ENCODE data around the gene AIFM2. TPM values are rescaled to one million over a fixed set of nuclear protein-coding genes. Genes with fewer than 3 reads are reported as not detected.

AIFM2 gene
- total RNA-seq, 4 donors from 2014 or later: 11.8 to 23.3 (median 16.9) TPM

DNA sequence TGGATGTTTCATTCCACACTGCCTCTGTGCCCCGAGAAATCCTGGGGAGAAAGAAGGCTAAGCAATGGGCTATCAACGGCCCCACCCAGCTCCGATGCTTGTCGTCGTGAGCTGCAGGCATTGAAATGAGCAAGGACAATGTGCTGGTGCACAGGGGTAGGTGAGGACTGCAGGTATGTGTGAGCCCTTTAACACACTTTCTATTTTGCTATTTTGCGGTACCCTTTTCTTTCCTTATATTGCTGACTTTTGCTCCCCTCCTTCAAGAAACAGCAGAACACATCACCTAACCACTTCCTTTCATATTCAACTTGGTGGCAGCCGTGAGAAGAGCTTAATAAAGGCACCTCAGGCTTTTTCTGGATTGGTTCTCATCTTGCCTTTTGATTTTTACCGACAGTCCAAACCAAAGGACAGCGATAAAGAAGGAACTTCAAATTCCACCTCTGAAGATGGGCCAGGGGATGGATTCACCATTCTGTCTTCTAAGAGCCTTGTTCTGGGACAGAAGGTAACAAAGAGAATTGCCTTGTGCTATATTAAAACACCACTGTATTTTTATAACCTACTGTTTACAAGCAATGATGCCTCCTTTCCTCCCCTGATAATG is 39.2 kb downstream of the AIFM2 start:
- Histone ChIP-seq H3K4me3 (no peak overlapping the region), H3K27ac (no peak overlapping the region), H3K36me3 (peaks cover 0 to 75% of the 10 kb centered on the region in 2 donors), H3K27me3 (no peaks in the 10 kb centered on the region), H3K4me1 (no peaks in the 10 kb centered on the region), H3K9me3 (no peaks in the 10 kb centered on the region)
- ATAC-seq: no peak
- TF ChIP-seq EP300 (IDR thresholded peaks at IDR 0.05) (no peak), POLR2A (IDR thresholded peaks at IDR 0.05) (no peak), POLR2AphosphoS5 (IDR thresholded peaks at IDR 0.05) (no peak)
- TF ChIP-seq, protein P1, sequence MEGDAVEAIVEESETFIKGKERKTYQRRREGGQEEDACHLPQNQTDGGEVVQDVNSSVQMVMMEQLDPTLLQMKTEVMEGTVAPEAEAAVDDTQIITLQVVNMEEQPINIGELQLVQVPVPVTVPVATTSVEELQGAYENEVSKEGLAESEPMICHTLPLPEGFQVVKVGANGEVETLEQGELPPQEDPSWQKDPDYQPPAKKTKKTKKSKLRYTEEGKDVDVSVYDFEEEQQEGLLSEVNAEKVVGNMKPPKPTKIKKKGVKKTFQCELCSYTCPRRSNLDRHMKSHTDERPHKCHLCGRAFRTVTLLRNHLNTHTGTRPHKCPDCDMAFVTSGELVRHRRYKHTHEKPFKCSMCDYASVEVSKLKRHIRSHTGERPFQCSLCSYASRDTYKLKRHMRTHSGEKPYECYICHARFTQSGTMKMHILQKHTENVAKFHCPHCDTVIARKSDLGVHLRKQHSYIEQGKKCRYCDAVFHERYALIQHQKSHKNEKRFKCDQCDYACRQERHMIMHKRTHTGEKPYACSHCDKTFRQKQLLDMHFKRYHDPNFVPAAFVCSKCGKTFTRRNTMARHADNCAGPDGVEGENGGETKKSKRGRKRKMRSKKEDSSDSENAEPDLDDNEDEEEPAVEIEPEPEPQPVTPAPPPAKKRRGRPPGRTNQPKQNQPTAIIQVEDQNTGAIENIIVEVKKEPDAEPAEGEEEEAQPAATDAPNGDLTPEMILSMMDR (IDR thresholded peaks at IDR 0.05): no peak
- 86 to 94% methylated on average over 4 to 9 of the region's 9 CpGs for WGBS, 2 donors (ENCODE audit: low coverage in 1 of 2)

DNA sequence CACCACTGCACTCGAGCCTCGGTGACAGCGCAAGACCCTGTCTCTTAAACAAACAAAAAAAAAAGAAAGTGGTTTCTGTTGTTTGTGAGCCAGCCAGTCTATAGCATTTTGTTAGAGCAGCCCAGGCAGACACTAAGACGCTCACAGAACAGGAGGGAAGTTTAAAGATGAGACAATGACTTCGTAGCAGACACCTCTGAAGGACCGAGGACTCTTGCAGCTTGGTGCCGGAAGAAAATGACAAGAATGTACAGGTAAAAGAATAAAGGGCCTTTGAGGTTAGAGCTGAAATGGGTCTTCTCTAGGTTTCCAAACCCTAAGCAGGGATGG is 40.3 kb downstream of the AIFM2 start:
- H3K4me1 ChIP-seq: no peaks in the 10 kb centered on the region
- no peak for ATAC-seq
- no peaks in the 10 kb centered on the region for H3K9me3 ChIP-seq
- 95 to 96% methylated on average over 6 to 7 of the region's 7 CpGs for WGBS, 2 donors (ENCODE audit: low coverage in 1 of 2)
- no peak overlapping the region for H3K27ac ChIP-seq
- H3K36me3 ChIP-seq: peaks cover 0 to 64% of the 10 kb centered on the region in 2 donors
- H3K27me3 ChIP-seq: no peaks in the 10 kb centered on the region
- TF ChIP-seq POLR2A (IDR thresholded peaks at IDR 0.05) (no peak), EP300 (IDR thresholded peaks at IDR 0.05) (no peak), POLR2AphosphoS5 (IDR thresholded peaks at IDR 0.05) (no peak)
- TF ChIP-seq, protein P1 (IDR thresholded peaks at IDR 0.05): no peak
- no peak overlapping the region for H3K4me3 ChIP-seq

DNA sequence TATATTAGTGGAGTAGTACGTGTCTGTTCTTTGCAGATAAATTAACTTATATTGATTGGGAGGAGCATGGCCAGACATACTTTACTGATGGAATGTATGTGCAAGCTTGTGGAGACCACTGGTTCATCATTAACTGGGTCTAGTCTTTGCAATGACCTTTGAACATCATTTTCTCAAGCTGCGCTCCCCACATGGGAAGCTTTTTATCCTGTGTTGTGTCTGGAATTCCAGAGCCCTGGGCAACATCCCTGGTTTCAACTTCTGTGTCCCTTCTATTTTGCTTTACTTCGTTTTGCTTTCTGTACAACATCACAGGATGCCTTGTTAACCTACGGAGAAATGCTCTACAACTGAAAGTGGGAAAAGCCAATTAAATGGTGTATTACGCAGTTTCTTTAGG is 41.7 kb downstream of the AIFM2 start:
- H3K4me3 ChIP-seq: no peak overlapping the region
- 97 to 100% methylated on average over 1 to 5 of the region's 5 CpGs for WGBS, 2 donors (ENCODE audit: low coverage in 1 of 2)
- no peaks in the 10 kb centered on the region for H3K4me1 ChIP-seq
- TF ChIP-seq POLR2AphosphoS5 (IDR thresholded peaks at IDR 0.05) (no peak), EP300 (IDR thresholded peaks at IDR 0.05) (no peak), POLR2A (IDR thresholded peaks at IDR 0.05) (no peak)
- TF ChIP-seq, protein P1 (IDR thresholded peaks at IDR 0.05): no peak
- H3K9me3 ChIP-seq: no peaks in the 10 kb centered on the region
- no peak for ATAC-seq
- no peaks in the 10 kb centered on the region for H3K27me3 ChIP-seq
- peaks cover 0 to 51% of the 10 kb centered on the region in 2 donors for H3K36me3 ChIP-seq
- no peak overlapping the region for H3K27ac ChIP-seq

DNA sequence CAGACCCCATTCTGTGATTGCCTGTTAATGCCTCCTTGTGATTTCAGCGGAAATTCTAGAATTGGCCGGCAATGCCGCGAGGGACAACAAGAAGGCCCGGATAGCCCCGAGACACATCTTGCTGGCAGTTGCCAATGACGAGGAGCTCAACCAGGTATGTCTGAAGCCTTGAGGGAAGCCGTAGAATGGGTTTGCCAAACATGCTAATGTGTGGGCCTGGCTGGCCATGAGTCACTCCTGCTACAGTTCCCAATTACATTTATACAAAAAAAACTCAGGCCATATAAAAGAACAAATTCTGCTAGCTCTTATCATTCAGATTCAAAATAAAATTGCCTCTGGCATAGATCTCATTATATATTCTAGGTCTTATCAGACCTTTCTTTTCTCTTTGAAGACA is 42.6 kb downstream of the AIFM2 start:
- H3K27me3 ChIP-seq: no peaks in the 10 kb centered on the region
- no peaks in the 10 kb centered on the region for H3K9me3 ChIP-seq
- peaks cover 0 to 42% of the 10 kb centered on the region in 2 donors for H3K36me3 ChIP-seq
- ATAC-seq: no peak
- H3K27ac ChIP-seq: no peak overlapping the region
- TF ChIP-seq POLR2A (IDR thresholded peaks at IDR 0.05) (no peak), EP300 (IDR thresholded peaks at IDR 0.05) (no peak), POLR2AphosphoS5 (IDR thresholded peaks at IDR 0.05) (no peak)
- TF ChIP-seq, protein P1 (IDR thresholded peaks at IDR 0.05): no peak
- H3K4me3 ChIP-seq: no peak overlapping the region
- H3K4me1 ChIP-seq: no peaks in the 10 kb centered on the region
- WGBS, 2 donors (ENCODE audit: low coverage in 1 of 2): 96 to 97% methylated on average over 4 to 8 of the region's 8 CpGs

DNA sequence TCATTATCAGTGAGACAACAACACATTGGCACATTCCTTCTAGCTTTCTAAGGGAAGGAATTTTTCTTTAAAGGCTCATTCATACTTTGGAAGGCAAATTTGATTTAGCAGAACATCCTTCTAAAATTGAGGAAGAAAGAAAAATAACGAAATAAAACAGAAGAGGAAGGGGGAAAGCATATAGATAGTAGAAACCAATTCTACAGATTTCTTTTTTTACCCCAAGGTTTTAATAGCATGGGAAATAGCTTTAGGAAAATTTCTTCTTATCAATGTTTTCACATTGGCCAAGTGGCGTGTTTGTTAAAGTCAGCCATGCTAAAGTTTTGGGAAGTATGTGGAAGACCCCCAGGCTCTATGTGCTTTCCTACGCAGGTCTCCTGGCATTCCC is 44.3 kb downstream of the AIFM2 start:
- WGBS, 2 donors (ENCODE audit: low coverage in 1 of 2): 85 to 100% methylated on average over 2 to 3 of the region's 3 CpGs
- Histone ChIP-seq H3K4me1 (no peaks in the 10 kb centered on the region), H3K9me3 (no peaks in the 10 kb centered on the region), H3K36me3 (peaks cover 0 to 28% of the 10 kb centered on the region in 2 donors), H3K27ac (no peak overlapping the region), H3K27me3 (no peaks in the 10 kb centered on the region), H3K4me3 (no peak overlapping the region)
- TF ChIP-seq, protein P1 (IDR thresholded peaks at IDR 0.05): no peak
- TF ChIP-seq POLR2AphosphoS5 (IDR thresholded peaks at IDR 0.05): no peak
- no peak for TF ChIP-seq EP300 (IDR thresholded peaks at IDR 0.05)
- no peak for TF ChIP-seq POLR2A (IDR thresholded peaks at IDR 0.05)
- ATAC-seq: no peak
